Superior temporal gyrus (tissue), 1 donor: ENCODE results near the gene AGBL5.
"Not testable (repeated sequence)": the region's sequence is repeated elsewhere in the genome, so short reads cannot be mapped to it uniquely, and the experiment has no call there.

Experiments
- DNase-seq: peaks from one replicate; pipeline ENCODE4 v3.0.0-alpha.2; 2016; ENCODE audit errors: extremely low spot score

Gene AGBL5

DNA sequence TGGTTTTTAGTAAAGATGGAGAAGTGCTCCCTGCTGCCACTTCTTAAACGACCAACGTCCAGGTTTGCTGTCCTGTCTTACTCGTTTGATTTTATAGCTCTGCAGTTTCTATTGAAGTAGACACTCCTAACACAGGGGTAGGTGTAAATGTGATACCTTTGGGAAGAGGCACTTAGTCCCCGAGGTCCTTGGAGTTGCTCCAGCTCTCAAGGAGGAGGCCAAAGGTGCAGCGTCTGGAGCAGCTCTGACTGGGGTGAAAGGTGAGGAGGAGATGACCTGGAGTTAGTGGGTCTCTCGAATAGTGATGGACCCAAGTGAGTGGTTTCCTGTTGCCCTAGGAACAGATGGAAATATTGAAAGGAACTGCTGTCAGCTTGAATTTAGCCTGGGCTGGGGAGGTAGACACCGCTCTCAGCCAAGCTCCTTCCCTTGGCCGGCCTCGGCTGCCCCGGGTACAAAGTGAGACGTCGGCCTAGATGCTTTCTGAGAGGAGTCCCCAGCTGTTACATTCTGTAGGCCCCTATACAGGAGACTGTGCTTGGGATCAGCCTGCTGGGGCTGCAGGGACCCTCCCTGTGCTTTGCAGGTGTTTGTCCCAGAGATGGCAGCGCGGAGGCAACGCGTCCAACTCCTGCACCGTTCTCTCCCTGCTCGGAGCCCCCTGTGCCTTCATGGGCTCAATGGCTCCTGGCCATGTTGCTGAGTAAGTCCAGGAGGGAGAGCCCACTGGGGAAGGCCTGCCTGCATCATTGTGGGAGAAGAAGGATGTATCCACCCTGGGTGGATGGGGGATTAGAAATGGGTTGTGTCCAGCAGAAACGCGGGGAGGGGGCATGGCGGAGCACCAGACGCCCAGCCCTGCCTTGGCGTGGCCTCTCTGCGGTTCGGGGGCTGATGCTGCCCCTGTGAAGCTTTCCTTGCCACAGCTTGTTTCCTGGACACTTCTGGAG, 40.6 kb downstream of the AGBL5 start:
- DNase-seq = no peak

DNA sequence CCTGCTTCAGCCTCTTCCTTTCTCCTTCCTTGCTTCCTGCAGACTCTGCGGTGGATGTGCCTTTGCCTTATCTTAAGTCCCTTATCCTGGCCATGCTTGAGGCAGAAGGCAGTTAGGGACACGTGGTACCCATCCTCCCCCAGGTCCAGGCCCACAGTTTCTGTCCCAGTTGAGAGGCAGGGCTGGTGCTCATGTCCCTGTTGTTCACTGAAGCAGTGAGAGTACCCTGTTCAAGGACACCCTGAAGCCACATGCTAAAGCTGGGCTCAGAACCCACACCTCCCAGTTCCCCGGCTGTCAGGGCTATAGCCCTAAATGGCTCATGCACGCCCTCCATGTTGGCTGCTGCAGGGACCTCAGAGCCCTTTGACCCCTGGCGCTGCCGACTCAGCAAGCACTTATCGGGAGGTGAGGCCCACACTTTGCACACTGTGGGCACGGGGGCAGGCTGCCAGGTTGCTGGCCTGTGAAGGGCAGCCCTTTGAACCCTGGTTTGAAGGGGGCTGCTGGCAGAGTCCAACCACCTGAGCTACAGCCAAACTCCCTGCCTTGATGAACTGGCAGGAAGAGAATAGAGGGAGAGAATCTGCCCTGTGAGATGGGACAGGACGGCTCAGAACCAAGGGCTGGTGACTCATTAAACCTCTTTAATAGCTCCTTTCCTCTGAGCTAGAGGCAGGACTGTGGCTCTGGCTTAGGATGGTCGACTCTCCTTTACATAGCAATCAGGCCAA, 41.4 kb downstream of the AGBL5 start:
- DNase-seq = no peak

DNA sequence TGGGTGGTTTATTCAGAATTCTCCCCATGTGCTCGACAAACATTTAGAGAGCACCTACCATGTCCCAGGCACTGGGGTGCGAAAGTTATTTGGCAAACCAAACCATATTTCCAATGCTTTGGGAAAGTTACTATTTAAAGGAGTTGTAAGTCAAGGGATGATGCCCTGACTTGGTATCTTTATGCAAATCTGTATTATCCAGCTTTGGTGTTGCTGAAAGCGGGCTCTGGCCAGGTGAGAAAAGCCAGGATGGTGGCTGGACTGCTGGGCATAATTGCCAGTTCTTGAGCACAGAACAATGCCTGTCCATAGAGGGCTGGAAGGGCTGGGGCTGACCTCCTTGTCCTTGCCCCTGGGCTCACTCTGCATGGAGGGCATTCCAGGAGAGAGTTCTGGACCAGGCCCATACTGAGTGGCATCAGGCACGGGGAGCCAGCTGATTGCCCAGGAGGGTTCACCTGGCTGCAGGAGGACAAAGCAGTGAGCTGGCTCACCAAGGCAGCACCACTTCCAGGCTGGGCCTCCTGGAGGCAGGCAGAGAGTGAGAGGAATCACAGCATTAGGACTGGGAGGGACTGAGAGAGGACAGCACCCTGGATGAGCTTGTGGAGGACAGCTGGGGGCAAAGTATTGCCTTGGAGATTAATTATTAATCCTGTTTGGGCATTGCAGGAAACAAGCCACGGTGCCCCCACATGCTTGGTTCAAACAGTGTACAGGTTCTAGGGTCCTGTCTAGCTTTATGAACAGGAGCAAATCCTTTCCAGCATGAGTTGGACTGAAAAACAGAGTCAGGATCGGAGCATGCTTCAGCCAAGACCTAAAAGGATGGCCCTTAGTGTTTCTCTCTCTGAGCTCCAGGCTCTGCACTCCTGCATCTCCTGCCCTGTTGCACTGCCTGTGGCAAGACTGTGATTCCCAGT, 42.2 kb downstream of the AGBL5 start:
- DNase-seq = no peak

DNA sequence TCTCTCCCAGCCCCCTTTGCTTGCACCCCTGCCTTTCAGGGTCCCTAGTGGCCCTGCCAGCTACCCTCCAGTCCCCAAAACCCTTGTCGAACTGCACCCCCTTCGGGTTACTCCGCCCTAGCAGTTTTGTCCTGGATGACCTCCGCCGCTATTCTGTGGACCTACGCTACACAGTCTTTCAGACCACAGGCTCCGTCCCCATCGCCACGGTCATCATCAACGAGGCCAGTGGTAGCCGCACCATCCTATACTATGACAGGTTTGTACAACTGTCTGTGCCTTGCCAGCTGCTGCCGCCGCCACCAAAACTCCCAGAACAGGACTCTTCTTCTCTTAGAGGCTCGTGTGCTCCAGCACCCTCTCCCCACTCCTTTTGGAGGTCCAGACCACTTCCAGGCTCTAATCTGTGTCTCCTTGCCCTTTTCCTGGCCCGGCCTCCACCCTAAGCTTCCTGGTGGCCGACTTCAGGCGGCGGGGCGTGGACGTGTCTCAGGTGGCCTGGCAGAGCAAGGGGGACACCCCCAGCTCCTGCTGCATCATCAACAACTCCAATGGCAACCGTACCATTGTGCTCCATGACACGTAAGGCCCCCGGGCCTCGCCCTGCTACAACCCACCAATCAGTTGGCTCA, 43.0 kb downstream of the AGBL5 start:
- no peak for DNase-seq

DNA sequence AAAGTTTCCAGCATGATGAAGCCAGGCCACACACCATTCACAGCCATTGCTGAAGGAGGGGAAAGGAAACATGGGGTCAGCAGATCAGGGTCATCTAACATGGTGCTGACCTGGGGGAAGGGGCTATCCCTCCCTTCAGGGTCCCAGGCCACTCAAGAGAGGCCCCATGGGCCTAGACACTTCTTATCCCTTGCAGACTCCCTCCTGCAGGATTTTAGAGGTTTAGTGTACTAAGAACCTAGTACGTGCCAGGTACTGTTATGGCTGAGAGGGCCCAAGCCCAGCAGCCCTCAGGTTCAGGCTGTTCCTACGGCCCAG, 43.9 kb downstream of the AGBL5 start:
- no peak for DNase-seq

DNA sequence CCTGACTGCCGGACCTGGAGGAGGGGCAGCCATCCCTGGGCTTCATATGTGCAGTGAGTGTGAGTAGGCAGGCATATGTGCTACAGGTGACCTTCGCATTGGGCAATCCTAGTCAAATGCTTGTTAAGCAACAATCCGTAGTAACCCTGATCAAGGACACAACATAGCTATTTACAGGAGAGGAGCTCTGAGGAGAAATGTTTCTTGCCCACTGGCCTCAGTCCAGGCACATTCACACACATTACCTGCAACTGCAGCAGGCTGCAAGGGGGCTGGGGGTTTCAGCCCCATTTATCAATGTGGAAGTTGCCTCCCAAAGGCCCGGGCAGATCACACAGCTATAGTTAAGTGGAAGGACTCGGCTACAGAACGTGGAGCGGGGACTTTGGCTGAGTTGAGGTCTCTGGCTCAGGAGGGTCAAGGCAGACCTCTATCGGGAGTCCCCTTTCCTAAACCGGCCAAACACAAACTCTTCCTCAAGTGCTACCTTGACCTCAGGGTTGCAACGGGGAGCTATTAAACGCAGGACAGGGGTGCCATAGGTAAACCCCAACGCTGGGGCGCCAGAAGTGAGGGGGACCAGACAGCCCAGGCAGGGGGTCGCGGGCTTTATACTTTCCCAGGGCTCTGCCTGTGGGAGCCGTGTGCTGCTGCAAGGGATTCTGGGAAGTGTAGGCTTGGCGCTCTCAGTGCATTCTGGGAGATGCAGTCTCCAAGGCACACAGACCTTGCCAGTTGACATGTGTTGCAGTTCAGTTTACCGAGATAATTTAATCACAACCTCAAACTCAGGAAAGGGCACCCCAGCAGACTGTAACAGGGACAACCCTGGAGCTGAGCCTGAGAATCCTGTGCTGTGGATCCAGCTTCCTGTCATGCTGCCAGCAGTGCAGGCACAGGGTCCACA, 44.5 kb downstream of the AGBL5 start:
- peak; percentile 89 for DNase-seq

DNA sequence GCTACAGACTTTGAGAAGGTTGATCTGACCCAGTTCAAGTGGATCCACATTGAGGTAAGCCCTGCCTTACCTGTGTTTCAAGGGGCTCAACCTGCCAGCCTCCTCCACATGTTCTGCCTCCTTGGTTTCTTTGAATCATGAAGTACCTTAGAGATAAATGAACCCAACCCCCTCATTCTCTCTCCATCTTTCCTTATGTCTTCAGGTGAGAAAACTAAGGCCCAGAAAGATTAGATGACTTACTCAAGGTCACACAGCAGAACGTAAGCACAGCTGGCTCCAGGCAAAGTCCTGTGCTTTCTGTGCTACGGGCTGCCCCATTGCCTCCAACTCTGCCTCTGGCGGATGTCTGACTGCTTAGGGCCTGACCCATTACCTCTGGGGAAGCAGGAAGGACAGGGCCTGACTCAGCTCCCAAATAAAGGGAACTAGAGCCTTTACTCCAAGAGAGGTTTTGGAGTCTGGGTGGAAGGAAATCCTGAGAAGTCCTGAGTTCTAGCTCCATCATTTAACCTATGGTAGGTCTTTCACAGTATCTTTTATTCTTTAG, 45.4 kb downstream of the AGBL5 start:
- no peak for DNase-seq

DNA sequence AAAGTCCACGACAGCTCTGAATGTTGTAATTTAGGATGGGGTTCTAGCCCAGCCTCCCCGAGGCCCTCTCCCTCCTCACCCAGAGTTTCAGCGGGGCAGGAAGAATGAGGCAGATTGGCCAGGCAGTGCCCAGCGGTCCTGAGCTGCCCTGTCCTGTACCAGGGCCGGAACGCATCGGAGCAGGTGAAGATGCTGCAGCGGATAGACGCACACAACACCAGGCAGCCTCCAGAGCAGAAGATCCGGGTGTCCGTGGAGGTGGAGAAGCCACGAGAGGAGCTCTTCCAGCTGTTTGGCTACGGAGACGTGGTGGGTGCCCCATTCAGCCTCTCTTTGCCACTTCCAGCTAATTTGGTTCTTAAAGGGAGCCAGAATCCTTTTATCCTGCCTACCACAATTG, 45.9 kb downstream of the AGBL5 start:
- DNase-seq = no peak

DNA sequence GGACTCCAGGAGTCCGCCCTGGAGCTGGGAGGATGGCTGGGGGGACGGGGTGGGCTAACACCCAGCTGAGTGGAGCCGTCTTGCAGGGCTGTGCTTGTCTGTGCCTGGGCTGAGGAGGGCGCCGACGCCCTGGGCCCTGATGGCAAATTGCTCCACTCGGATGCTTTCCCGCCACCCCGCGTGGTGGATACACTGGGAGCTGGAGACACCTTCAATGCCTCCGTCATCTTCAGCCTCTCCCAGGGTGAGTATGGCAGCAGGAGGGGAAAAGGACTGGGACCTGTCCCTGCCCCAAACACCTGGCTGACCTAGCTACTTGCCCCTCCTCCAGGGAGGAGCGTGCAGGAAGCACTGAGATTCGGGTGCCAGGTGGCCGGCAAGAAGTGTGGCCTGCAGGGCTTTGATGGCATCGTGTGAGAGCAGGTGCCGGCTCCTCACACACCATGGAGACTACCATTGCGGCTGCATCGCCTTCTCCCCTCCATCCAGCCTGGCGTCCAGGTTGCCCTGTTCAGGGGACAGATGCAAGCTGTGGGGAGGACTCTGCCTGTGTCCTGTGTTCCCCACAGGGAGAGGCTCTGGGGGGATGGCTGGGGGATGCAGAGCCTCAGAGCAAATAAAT, 48.0 kb downstream of the AGBL5 start:
- DNase-seq = no peak

DNA sequence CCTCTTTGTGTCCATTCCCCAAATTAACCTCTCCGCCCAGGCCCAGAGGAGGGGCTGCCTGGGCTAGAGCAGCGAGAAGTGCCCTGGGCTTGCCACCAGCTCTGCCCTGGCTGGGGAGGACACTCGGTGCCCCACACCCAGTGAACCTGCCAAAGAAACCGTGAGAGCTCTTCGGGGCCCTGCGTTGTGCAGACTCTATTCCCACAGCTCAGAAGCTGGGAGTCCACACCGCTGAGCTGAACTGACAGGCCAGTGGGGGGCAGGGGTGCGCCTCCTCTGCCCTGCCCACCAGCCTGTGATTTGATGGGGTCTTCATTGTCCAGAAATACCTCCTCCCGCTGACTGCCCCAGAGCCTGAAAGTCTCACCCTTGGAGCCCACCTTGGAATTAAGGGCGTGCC, 48.6 kb downstream of the AGBL5 start:
- no peak for DNase-seq

DNA sequence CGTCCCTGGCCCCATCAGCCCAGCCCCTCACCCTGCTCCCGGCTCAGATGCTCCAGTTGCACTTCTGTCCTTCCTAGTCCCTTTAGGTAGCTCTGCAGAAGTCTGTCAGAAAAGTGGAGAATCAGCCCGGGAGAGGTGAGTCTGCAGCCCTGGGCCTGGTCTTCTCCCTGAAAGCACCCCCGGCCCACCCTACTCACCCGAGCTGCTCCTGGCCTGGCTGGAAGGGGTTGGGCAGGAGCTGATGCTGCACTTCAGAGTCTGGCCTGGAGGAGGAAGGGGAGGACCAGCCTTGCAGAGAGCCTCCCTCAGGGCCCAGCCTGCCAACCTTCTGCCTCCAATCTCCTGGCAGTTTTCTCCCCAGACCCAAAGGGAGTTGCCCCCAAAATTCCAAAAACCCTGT, 50.9 kb downstream of the AGBL5 start:
- DNase-seq = no peak

DNA sequence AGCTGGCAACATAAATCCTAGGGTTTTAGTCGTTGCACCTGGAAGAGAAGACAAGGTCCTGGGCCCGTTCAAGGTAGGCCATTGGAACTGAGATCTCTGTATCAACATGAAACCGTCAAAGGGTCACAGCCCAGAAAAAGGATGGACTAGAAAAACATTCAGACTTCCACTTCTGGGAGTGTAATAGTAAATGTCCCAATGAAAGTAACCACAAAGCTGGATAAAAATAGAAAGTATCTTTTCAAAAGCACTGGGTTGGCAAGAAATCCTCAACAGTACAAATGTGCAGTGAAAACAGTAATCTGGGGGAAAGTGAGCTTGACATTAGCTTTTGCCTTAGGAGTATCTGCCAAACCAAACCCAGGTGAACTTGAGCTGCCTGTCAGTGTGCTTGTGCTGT, 54.5 kb downstream of the AGBL5 start:
- DNase-seq = no peak

DNA sequence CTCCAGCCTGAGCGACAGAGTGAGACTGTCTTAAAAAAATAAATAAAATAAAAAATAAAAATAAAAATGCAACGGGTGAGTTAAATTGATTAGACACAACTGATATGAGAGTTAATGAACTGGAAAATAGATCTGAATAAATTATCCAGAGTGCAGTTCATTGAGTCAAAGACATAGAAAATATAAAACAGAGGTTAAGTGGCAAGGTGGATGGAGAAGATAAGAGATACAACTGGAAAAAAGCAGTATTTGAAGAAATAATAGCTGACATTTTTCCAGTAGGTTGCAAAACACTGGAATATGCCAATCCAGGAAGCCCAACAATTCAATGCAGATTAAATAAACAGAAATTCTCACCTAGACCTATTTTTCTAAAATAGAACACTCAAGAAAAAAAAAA, 56.8 kb downstream of the AGBL5 start:
- DNase-seq = no peak

DNA sequence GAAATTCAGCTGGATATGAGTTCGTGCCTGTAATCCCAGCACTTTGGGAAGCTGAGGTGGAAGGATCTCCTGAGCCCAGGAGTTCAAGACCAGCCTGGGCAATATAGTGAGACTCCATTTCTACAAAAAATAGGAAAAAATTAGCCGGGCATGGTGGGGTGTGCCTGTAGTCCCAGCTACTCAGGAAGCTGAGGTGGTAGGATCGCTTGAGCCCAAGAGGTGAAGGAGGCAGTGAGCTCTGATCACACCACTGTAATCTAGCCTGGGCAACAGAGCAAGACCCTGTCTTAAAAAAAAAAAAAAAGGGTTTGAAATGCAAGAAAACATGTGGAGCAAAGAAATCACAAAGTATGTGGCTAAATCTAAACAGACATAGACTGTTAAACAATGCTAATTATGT, 57.6 kb downstream of the AGBL5 start:
- DNase-seq = no peak

DNA sequence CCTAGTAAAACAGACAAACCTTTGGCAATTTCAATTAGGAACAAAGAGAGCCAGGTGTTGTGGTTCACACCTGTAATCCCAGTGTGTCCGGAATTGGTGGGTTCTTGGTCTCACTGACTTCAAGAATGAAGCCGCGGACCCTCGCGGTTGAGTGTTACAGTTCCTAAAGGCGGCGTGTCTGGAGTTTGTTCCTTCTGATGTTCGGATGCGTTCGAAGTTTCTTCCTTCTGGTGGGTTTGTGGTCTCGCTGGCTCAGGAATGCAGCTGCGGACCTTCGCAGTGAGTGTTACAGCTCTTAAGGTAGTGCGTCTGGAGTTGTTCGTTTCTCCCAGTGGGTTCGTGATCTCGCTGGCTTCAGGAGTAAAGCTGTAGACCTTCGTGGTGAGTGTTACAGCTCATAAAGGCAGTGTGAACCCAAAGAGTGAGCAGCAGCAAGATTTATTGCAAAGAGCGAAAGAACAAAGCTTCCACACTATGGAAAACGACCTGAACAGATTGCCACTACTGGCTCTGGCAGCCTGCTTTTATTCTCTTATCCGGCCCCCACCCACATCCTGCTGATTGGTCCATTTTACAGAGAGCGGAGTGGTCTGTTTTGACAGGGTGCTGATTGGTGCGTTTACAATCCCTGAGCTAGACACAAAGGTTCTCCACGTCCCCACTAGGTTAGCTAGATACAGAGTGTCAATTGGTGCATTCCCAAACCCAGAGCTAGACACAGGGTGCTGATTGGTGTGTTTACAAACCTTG, 59.3 kb downstream of the AGBL5 start:
- DNase-seq = not testable (repeated sequence)

DNA sequence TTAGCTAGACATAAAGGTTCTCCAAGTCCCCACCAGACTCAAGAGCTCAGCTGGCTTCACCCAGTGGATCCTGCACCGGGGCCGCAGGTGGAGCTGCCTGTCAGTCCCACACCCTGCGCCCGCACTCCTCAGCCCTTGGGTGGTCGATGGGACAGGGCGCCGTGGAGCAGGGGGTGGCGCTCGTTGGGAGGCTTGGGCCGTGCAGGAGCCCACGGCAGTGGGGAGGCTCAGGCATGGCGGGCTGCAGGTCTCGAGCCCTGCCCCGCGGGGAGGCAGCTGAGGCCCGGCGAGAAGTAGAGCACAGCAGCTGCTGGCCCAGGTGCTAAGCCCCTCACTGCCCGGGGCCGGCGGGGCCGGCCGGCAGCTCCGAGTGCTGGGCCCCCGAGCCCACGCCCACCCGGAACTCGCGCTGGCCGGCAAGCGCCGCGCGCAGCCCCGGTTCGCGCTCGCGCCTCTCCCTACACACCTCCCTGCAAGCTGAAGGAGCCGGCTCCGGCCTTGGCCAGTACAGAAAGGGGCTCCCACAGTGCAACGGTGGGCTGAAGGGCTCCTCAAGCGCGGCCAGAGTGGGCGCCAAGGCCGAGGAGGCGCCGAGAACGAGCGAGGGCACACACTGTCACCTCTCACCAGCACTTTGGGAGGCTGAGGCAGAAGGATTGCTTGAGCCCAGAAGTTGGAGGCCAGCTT, 60.1 kb downstream of the AGBL5 start:
- not testable (repeated sequence) for DNase-seq

DNA sequence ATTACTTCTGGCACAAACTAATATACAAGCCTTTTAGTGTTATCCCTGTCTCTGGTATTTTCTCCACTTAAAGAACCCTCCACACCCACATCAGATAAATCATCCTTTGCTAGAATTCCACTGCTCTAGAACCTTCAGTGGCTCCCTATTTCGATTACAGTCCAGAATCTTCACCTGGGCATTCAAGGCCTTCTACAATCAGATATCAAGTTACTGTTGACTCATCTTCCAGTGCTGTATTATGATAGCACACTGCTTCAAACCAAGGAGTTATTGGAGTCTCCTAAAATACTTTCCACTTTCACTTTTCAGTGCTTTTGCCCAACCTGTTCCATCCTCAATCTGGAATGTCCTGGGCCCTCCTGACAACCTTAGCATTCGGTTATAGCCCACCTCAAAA, 64.1 kb downstream of the AGBL5 start:
- no peak for DNase-seq

DNA sequence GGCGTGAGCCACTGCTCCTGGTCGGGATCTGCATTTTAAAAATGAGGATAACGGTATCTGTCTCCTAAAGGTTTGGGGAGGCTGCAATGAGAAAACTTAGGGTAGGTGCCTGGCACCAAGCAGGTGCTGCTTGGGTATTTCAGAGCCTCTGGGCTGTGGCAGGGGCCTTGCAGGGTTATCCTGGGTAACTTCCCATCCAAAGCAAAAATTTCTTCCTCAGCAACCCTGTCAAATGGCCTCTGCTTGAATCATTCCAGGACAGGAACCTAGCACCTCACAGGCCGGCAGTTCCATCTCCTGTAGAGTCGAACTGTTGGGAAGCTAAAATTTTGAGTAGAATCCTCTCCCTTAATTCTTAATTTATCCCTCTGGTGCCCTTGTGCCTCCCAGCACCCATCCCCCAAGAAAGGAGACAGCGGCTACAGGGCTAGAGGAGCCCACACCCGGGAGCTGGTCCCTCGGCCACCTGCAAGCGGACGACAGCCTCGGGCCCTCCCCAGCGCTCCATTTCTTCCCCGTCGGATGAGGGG, 66.6 kb downstream of the AGBL5 start:
- no peak for DNase-seq
